GOT3 (cell line): ENCODE results near the gene B2M.
"Not testable (repeated sequence)": the region's sequence is repeated elsewhere in the genome, so short reads cannot be mapped to it uniquely, and the experiment has no call there.

Experiments
- DNase-seq: peaks from one replicate; lab custom pipeline; 2025; ENCODE audit warnings: mixed read lengths; lab: John Stamatoyannopoulos, UW

B2M gene

DNA sequence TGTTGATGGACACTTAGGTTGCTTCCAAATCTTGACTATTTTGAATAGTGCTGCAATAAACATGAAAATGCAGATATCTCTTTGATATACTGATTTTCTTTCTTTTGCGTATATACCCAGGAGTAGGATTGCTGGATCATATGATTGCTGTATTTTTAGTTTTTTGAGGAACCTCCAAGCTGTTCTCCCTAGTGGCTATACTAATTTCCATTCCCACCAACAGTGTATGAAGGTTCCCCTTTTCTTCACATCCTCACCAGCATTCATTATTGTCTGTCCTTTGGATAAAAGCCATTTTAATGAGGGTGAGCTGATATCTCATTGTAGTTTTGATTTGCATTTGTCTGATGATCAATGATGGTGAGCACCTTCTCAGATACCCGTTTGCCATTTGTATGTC is 12.7 kb upstream of the B2M start:
- DNase-seq: no peak

DNA sequence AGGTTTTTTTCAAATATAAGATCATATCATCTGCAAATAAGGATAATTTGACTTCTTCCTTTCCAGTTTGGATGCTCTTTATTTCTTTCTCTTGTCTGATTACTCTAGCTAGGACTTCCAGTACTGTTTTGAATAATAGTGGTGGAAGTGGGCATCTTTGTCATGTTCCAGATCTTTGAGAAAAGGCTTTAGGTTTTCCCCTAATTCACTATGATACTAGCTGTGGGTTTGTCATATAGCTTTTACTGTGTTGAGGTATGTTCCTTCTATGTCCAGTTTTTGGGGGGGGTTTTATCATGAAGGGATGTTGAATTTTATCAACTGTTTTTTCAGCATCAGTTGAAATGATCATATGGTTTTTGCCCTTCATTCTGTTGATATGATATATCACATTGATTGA is 10.6 kb upstream of the B2M start:
- DNase-seq: not testable (repeated sequence)

DNA sequence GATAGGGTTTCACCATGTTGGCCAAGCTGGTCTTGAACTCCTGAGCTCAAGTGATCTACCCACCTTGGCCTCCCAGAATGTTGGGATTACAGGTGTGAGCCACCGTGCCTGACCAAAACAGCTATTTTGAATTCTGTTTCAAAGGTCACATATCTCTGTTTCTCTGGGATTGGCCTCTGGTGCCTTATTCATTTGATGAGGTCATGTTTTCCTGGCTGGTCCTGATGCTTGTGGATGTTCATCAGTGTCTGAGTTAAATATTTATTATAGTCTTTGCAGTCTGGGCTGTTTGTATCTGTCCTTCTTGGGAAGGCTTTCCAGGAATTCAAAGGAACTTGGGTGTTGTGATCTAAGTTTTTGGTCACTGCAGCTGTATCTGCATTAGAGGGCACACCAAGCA is 5.3 kb upstream of the B2M start:
- no peak for DNase-seq

DNA sequence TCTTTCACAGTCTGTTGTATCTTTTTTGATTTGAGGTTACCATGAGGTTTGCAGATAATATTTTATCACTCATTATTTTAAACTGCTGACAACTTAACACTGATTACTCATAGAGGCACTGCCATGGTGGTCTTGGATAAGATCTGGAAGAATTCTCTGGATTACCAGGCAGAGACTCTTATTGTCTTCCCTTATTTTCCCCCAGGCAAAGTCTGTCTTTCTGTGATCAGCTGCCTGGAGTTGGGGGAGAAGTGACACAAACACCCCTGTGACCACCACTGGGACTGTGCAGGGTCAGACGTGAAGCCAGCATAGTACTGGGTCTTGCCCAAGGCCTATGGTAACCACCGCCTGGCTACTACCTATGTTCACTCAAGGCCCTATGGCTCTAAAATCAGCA is 4.9 kb upstream of the B2M start:
- no peak for DNase-seq

DNA sequence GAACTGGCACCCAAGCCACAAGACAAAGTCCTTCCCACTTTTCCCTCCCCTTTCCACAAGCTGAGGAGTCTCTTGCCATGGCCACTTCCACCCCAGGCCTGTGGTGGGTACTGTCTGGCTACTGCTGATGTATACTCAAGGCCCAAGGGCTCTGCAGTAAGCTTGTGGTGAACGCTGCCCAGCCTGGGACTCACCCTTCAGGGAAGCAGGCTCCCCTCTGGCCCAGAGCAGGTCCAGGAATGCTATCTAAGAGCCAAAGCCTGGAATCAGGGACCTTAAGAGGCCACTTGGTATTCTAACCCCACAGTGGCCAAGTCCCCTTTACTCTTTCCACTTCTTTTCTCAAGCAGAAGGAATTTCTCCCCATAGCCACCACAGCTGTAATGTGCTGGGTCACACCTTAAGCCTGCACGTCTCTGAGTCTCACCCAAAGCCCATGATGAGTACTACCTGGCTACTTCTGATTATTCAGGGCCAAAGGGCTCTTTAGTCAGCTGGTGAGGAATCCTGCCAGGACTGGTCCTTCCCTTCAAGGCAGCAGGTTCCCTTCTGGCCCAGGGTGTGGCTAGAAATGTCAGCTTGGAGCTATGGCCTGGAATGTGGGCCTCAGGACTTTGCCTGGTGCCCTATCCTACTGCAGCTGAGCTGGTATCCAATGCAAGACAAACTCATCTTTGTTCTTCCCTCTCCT is 4.2 kb upstream of the B2M start:
- DNase-seq: no peak

DNA sequence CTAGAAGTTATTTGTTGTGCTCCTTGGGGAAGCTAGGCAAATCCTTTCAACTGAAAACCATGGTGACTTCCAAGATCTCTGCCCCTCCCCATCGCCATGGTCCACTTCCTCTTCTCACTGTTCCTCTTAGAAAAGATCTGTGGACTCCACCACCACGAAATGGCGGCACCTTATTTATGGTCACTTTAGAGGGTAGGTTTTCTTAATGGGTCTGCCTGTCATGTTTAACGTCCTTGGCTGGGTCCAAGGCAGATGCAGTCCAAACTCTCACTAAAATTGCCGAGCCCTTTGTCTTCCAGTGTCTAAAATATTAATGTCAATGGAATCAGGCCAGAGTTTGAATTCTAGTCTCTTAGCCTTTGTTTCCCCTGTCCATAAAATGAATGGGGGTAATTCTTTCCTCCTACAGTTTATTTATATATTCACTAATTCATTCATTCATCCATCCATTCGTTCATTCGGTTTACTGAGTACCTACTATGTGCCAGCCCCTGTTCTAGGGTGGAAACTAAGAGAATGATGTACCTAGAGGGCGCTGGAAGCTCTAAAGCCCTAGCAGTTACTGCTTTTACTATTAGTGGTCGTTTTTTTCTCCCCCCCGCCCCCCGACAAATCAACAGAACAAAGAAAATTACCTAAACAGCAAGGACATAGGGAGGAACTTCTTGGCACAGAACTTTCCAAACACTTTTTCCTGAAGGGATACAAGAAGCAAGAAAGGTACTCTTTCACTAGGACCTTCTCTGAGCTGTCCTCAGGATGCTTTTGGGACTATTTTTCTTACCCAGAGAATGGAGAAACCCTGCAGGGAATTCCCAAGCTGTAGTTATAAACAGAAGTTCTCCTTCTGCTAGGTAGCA is 851 bp upstream of the B2M start:
- DNase-seq: no peak

DNA sequence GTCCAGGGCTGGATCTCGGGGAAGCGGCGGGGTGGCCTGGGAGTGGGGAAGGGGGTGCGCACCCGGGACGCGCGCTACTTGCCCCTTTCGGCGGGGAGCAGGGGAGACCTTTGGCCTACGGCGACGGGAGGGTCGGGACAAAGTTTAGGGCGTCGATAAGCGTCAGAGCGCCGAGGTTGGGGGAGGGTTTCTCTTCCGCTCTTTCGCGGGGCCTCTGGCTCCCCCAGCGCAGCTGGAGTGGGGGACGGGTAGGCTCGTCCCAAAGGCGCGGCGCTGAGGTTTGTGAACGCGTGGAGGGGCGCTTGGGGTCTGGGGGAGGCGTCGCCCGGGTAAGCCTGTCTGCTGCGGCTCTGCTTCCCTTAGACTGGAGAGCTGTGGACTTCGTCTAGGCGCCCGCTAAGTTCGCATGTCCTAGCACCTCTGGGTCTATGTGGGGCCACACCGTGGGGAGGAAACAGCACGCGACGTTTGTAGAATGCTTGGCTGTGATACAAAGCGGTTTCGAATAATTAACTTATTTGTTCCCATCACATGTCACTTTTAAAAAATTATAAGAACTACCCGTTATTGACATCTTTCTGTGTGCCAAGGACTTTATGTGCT is 527 bp downstream of the B2M start:
- DNase-seq: no peak

DNA sequence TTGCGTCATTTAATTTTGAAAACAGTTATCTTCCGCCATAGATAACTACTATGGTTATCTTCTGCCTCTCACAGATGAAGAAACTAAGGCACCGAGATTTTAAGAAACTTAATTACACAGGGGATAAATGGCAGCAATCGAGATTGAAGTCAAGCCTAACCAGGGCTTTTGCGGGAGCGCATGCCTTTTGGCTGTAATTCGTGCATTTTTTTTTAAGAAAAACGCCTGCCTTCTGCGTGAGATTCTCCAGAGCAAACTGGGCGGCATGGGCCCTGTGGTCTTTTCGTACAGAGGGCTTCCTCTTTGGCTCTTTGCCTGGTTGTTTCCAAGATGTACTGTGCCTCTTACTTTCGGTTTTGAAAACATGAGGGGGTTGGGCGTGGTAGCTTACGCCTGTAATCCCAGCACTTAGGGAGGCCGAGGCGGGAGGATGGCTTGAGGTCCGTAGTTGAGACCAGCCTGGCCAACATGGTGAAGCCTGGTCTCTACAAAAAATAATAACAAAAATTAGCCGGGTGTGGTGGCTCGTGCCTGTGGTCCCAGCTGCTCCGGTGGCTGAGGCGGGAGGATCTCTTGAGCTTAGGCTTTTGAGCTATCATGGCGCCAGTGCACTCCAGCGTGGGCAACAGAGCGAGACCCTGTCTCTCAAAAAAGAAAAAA is 1.2 kb downstream of the B2M start:
- DNase-seq: no peak

DNA sequence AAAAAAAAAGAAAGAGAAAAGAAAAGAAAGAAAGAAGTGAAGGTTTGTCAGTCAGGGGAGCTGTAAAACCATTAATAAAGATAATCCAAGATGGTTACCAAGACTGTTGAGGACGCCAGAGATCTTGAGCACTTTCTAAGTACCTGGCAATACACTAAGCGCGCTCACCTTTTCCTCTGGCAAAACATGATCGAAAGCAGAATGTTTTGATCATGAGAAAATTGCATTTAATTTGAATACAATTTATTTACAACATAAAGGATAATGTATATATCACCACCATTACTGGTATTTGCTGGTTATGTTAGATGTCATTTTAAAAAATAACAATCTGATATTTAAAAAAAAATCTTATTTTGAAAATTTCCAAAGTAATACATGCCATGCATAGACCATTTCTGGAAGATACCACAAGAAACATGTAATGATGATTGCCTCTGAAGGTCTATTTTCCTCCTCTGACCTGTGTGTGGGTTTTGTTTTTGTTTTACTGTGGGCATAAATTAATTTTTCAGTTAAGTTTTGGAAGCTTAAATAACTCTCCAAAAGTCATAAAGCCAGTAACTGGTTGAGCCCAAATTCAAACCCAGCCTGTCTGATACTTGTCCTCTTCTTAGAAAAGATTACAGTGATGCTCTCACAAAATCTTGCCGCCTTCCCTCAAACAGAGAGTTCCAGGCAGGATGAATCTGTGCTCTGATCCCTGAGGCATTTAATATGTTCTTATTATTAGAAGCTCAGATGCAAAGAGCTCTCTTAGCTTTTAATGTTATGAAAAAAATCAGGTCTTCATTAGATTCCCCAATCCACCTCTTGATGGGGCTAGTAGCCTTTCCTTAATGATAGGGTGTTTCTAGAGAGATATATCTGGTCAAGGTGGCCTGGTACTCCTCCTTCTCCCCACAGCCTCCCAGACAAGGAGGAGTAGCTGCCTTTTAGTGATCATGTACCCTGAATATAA is 2.0 kb downstream of the B2M start:
- no peak for DNase-seq

DNA sequence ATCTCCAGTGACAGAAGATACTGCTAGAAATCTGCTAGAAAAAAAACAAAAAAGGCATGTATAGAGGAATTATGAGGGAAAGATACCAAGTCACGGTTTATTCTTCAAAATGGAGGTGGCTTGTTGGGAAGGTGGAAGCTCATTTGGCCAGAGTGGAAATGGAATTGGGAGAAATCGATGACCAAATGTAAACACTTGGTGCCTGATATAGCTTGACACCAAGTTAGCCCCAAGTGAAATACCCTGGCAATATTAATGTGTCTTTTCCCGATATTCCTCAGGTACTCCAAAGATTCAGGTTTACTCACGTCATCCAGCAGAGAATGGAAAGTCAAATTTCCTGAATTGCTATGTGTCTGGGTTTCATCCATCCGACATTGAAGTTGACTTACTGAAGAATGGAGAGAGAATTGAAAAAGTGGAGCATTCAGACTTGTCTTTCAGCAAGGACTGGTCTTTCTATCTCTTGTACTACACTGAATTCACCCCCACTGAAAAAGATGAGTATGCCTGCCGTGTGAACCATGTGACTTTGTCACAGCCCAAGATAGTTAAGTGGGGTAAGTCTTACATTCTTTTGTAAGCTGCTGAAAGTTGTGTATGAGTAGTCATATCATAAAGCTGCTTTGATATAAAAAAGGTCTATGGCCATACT is 4.0 kb downstream of the B2M start:
- DNase-seq: no peak

DNA sequence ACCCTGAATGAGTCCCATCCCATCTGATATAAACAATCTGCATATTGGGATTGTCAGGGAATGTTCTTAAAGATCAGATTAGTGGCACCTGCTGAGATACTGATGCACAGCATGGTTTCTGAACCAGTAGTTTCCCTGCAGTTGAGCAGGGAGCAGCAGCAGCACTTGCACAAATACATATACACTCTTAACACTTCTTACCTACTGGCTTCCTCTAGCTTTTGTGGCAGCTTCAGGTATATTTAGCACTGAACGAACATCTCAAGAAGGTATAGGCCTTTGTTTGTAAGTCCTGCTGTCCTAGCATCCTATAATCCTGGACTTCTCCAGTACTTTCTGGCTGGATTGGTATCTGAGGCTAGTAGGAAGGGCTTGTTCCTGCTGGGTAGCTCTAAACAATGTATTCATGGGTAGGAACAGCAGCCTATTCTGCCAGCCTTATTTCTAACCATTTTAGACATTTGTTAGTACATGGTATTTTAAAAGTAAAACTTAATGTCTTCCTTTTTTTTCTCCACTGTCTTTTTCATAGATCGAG is 4.5 kb downstream of the B2M start:
- no peak for DNase-seq

DNA sequence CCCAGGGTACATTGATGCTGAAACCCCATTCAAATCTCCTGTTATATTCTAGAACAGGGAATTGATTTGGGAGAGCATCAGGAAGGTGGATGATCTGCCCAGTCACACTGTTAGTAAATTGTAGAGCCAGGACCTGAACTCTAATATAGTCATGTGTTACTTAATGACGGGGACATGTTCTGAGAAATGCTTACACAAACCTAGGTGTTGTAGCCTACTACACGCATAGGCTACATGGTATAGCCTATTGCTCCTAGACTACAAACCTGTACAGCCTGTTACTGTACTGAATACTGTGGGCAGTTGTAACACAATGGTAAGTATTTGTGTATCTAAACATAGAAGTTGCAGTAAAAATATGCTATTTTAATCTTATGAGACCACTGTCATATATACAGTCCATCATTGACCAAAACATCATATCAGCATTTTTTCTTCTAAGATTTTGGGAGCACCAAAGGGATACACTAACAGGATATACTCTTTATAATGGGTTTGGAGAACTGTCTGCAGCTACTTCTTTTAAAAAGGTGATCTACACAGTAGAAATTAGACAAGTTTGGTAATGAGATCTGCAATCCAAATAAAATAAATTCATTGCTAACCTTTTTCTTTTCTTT is 5.8 kb downstream of the B2M start:
- DNase-seq: no peak

DNA sequence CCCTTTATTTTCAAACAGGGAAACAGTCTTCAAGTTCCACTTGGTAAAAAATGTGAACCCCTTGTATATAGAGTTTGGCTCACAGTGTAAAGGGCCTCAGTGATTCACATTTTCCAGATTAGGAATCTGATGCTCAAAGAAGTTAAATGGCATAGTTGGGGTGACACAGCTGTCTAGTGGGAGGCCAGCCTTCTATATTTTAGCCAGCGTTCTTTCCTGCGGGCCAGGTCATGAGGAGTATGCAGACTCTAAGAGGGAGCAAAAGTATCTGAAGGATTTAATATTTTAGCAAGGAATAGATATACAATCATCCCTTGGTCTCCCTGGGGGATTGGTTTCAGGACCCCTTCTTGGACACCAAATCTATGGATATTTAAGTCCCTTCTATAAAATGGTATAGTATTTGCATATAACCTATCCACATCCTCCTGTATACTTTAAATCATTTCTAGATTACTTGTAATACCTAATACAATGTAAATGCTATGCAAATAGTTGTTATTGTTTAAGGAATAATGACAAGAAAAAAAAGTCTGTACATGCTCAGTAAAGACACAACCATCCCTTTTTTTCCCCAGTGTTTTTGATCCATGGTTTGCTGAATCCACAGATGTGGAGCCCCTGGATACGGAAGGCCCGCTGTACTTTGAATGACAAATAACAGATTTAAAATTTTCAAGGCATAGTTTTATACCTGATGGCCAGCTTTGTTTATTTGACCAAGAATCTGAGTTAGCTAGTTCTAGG is 7.0 kb downstream of the B2M start:
- no peak for DNase-seq

DNA sequence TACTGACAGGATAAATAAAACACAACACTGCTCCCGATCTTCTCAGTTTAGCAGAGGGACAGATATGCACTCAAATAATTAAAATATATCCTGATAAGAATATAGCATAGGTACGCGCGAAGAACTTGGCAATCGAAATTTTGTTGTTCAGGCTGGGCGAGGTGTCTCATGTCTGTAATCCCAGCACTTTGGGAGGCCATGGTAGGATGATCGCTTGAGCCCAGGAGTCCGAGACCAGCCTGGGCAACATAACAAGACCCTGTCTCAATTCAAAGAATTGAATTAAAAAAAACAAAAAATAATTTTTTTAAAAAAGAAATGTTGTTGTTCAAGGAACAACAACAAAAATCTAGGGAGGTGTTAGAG is 7.6 kb downstream of the B2M start:
- no peak for DNase-seq

DNA sequence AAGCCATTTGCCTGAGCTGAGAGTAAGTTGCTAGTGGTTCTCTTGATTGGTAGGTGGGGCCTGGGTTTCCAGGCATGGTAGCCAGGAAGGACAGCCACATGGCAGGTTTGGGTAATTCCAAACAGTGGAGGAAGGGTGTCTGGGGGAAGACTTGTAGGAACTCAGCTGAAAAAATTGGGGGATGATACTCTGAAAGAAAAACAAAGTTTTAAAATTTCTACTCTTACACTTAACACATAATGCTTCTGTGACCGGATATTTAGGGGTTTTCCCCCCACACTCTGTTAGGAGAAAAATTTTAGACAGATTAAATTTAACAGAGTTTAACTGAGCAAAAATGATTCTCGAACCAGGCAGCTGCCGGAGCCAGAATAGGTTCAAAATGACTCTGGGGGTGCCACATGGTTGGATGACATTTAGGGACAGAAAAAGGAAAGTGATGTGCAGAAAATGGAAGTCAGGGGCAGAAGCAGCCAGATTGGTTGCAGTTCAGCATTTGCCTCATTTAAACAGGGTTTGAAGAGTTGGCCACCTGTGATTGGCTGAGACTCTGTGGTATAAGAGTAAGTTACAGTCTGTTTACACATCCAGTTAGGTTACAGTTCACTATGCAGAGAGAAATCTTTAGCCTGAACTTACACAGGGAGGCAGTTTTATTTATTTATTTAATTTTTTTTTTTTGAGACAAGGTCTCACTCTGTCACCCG is 8.1 kb downstream of the B2M start:
- no peak for DNase-seq

DNA sequence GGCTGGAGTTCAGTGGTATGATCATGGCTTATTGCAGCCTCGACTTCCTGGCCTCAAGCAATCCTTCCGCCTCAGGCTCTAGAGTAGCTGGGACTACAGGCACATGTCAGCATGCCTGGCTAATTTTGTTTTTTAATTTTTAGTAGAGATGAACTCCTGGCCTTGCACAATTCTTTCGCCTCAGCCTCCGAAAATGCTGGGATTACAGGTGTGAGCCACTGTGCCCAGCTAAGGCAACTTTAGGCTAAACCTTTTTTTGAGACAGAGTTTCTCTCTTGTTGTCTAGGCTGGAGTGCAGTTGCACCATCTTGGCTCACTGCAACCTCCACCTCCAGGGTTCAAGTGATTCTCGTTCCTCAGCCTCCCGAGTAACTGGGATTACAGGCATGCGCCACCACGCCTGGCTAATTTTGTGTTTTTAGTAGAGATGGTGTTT is 8.7 kb downstream of the B2M start:
- not testable (repeated sequence) for DNase-seq

DNA sequence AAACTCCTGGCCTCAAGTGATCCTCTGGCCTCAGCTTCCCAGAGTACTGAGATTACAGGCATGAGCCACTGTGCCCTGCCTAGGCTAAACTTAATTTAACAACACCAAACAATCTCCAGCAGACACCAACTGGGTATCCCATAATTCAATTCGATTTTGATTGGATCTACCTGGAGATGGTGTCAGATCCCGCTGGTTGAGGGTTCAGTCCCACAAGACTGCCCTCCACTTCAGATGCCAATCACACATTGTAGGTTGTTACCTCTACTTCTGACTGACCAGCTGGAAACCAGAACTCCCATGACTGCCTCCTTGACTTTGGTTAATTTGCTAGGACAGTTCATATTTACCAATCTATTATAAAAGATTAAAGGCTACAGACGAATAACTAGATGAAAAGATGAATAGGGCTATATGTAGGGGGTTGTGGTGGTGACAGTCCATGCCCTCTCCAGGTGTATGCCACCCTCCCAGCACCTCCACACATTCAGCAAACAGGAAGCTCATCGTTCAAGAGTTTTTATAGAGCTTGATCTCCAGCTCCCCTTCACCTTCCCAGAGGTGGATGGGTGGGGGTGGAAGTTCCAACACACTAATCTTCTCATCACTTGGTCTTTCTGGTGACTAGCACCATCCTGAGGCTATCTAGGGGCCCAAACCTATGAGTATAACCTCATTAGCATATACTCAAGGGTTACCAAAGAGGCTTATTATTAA is 9.3 kb downstream of the B2M start:
- no peak for DNase-seq

DNA sequence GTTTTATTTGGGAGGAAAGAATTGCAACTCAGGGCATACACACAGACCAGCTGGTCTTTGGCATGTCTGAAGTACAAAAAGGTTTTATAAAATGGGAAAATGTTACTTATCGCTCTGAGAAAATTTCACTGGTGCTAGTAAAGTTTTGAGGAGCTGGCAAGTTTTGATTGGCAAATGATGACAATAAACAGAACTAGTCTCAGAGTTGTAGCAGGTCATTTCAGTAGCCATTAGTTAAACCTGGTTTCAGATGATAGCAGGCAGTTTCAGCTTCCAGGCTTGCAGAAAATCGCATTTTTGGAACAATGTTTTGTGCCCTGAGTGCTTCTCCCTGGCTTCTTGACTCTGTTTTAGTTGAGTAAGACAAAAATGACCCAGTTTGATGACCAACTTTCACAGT is 10.7 kb downstream of the B2M start:
- no peak for DNase-seq
